GM10248 (cell line): ENCODE results near the gene LPAR2.

ENCODE experiments used
- CTCF ChIA-PET: fragments of 300-600 bp; sonication (Branson Sonifier 250); formaldehyde crosslinking; extraction: SDS; loops from one replicate; lab custom pipeline; 2021; ENCODE audit warnings: antibody characterized with exemption; lab: Yijun Ruan, JAX
- POLR2A ChIA-PET: fragments of 350-650 bp; sonication (Branson Sonifier 250); formaldehyde crosslinking; extraction: SDS; loops from one replicate; lab custom pipeline; 2020; ENCODE audit warnings: antibody characterized with exemption; lab: Yijun Ruan, JAX
- DNase-seq: peaks from one replicate; pipeline ENCODE4 v3.0.0; 2012; ENCODE audit errors: extremely low spot score
- TF ChIP-seq, protein P1 (sequence below): IDR thresholded peaks from 2 replicates; pipeline ENCODE4 v1.5.1; 2012; ENCODE audit warnings: mild to moderate bottlenecking, low read depth; ENCODE audit errors: extremely low read depth, missing control alignments, control extremely low read depth

Gene LPAR2

DNA sequence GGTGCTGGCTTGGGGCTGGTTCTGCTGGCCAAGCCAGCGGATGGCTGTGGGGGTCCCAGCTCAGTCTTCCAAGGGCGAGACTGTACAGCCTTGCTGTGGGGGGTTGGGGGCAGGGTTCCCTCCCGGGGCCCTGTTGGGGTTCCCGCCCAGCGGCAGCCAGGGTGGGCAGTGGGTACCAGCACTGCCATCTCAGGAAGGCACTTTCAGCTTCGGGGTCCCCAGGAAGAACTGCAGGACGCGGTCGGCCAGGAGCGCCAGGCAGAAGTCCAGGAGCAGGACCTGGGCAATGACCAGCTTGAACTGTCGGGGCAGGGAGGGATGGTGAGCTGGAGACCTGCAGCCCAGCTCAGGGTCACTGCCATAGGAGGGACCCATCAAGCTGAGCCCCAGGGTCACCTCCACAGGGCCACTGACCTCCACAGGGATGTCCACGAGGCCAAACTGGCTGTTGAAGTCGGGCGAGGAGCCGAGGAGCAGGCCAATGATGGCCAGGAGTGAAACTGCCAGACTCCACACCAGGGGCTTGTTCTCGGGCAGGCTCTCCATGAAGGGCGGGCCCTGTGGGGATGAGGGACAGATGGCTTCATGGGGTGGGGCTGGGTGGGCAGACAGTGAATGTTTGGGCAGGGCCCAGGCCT, 17.3 kb upstream of the LPAR2 start:
- ChIA-PET CTCF (interaction anchor here (1.5 to 4.5 kb wide), 5 partner anchors 11 to 134 kb away, joined by 4 to 52 read pairs (median 12); no protein-coding TSS in a partner anchor), POLR2A (no interaction called here)
- DNase-seq = no peak

DNA sequence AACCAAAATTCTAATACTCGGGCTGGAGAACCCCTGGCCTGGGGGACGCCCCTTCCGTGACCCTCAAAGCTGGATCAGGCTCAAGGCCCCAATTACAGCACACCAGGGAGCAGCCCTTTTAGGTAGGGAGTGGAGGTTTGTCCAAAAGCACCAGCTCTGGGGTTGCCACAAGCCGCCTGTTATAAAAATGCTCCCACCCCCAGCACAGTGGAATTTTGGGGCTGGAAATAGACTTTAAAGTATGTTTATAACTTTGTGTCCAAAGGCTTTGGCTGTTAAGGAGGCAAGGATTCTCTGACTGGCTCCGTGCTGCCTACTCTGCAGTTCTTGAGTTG, 16.0 kb upstream of the LPAR2 start:
- TF ChIP-seq, protein P1, sequence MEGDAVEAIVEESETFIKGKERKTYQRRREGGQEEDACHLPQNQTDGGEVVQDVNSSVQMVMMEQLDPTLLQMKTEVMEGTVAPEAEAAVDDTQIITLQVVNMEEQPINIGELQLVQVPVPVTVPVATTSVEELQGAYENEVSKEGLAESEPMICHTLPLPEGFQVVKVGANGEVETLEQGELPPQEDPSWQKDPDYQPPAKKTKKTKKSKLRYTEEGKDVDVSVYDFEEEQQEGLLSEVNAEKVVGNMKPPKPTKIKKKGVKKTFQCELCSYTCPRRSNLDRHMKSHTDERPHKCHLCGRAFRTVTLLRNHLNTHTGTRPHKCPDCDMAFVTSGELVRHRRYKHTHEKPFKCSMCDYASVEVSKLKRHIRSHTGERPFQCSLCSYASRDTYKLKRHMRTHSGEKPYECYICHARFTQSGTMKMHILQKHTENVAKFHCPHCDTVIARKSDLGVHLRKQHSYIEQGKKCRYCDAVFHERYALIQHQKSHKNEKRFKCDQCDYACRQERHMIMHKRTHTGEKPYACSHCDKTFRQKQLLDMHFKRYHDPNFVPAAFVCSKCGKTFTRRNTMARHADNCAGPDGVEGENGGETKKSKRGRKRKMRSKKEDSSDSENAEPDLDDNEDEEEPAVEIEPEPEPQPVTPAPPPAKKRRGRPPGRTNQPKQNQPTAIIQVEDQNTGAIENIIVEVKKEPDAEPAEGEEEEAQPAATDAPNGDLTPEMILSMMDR = no peak
- CTCF ChIA-PET = interaction anchor here (0.8 to 4.5 kb wide), 25 partner anchors 9 to 299 kb away, joined by 3 to 52 read pairs (median 5); partner anchors contain the start of genes CILP2 and NDUFA13
- POLR2A ChIA-PET = no interaction called here
- no peak for DNase-seq

More for the DNA sequence above, 17.3 kb upstream of the LPAR2 start:
- TF ChIP-seq, protein P1 = no peak

DNA sequence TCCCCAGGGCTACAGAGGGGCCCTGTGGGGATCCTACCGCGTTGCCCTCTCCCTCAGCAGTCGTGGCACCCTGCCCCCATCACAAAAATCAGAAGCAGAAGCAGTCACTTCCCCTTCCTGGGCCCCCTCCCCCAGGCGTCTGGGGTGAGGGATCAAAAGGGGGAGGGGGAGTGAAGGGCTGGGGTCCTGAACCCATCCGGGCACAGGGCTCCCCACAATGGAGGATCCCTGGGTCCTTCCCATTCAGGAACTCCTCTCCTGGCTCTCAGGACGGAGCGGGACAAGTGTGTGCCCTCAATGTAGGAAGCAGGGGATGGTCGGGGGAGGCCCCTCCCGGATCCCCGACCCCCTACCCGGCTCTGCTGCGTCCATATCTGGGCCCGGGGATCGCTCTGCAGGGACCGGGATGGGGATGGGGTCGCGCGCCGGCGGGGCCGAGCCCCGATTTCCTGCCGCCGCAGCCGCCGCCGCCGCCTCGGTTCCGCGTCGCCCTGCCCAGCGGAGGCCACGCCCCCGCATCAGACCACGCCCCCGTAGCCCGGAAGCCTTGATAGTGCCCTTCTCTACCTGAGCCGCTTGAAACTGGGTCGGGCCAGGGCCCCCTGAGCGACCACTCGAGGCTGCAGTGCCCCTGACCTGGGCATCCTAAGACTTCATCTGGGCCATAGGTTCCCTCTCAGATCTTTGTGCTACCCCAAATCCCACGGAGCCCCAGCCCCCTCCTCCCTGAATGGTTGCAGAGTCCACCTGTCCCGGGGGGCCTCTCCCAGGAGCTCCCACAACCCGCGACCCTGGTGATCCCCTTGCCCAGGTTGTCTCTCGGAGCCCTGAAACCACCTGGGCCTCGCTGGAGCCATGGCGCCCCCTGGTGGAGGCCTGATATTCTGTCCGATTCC, 15.4 kb upstream of the LPAR2 start, which contains the start of gene GMIP:
GMIP (minus strand) TSS at position 500 of the 896 bp plus-strand sequence; CDS start at position 372, 128 bp downstream.
- CTCF ChIA-PET = interaction anchor here (0.8 to 4.5 kb wide), 22 partner anchors 9 to 153 kb away, joined by 3 to 52 read pairs (median 5); partner anchors contain the start of genes CILP2 and NDUFA13
- POLR2A ChIA-PET = no interaction called here
- DNase-seq = peak; percentile 95
- TF ChIP-seq, protein P1 = peak; percentile 73

DNA sequence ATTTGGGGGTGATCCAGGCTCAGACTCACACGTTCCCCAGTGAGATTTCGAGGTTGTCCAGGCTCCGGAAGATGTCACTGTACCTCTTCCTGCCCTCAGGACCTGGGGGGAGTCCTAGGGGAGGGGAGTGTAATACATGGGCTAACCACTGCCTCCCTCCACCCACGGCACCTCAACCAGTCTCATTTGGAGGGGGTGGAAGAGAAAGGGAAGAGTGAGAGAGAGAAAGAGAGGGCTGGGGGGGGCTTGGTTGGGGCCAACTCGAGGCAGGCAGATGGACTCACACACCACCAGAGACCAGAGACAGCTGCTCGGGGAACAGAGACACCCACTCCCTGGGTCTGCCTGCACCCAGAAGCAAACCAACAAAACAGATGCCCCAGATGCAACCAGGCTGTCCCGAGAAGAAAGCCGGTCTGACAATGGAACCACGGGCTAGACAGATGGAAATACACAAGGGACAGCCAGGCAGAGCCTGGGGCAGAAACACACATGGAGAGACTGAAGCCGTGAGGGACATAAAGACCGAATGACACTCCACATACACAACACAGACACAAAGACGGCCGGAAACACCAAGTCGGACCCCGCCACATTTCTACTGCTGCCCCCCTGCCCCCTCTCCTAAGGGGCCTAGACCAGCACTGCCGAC, 14.6 kb upstream of the LPAR2 start:
- POLR2A ChIA-PET = no interaction called here
- CTCF ChIA-PET = interaction anchor here (1.7 kb wide), 1 partner anchor 110 kb away, joined by 4 read pairs; no protein-coding TSS in a partner anchor
- TF ChIP-seq, protein P1 = peak; percentile 2
- DNase-seq = peak; percentile 66

- TF ChIP-seq, protein P1 = no peak
- POLR2A ChIA-PET = no interaction called here
- DNase-seq = no peak
- CTCF ChIA-PET = no interaction called here
Observed at GRCh38 chr19:19637523-19638251, 9.7 kb upstream of the LPAR2 start.
